DMS79 (cell line): ENCODE results near the gene FOS.

Experiments
- DNase-seq: peaks from one replicate; lab custom pipeline; 2025; lab: John Stamatoyannopoulos, UW

FOS gene

DNA sequence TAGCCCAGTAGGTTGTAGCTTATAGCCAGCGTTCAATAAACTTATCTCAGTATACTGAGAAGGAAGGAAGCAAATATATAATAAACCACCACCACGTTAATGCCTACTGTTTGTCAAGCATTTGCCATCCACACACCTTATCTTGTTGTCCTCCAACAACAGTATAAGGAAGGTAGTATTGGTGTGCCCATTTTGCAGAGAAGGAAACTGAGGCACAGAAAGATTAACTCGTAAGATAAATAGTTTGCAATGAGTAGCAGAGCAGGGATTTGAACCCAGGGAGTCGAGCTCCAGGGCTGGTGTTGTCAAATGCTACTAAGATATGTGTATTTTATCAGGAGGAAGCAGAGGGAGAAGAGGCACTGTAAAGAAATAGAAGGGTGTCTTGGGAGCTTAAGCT is 27.8 kb upstream of the FOS start:
- no peak for DNase-seq

DNA sequence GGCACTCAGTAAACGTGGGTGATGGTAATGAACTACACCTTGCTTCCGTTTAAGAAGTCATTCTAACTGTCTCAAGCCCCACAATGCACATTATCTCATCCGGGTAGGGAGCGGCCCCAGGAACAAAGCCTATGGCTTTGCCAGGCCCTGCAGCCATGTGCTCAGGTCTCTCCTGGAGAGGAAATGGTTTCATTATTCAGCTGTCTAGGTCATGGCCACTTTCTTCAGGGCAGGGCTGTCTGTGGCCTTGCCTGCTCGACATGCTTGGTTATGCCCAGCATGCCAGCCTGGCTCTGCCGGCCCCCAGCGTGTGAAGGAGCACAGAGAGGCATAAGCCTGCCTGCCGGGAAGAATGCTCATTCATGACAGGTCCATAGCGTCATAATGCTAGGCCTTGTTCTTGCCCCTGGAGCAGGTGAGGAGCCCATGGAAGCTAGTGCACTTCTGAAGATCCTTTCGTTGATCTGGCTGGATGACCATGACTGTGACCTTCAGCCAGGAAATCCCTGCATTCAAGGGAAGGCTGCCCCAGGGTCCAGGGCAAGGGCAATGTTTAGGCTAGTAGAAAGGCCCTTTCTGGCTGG is 26.3 kb upstream of the FOS start:
- DNase-seq, result no peak

DNA sequence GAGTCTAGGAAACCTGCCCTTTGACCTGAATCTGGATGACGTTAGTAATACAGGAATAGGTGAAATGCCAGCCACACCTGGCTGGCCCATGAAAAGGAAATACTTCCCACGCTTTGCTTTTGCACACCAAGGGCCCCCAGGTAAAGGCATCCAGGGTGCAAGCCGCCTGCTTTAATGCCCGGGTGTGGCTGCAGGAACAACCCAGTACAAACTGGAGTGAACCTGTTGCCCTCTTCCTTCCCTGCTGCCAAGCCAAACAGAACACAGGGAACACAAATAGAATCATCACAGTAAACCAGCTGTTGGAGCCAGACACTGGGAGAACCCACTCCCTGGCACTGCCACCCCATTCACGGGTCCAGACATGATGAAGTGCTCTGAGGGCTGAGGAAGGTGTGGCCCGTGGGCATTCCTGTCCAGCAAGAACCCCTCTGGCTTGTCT is 24.2 kb upstream of the FOS start:
- DNase-seq, result no peak

DNA sequence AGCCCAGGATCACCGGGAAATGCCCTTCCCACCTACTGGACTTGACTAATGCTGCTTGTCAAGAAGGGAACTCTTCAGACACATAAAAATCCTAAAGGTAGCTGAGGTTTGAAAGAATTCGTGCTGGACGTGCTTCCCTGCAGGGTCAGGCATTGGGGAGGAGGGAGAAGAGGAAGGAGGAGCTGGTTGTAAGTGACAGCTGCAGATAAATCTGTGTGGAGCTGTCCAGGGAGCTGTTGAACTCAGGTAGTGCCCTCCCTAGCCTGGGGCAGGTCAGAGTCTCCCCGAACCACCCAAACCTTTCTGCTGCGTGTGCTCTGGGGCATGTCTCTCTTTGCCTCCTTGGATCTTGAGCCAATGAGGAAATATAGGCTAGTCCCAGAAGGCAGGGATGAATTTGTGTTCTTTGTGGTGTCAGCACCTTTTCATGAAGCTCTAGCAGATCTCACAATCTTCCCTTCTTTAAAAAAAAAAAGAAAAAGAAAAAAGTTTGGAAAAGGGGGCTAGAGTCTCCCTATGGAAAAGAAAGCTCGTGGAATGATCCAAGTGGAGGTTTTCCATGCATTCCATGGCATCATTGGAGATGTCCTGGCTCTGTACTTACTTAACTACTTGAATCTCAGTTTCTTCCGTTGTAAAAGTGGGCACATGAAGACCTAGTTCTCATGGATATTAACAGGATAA is 23.6 kb upstream of the FOS start:
- no peak for DNase-seq

DNA sequence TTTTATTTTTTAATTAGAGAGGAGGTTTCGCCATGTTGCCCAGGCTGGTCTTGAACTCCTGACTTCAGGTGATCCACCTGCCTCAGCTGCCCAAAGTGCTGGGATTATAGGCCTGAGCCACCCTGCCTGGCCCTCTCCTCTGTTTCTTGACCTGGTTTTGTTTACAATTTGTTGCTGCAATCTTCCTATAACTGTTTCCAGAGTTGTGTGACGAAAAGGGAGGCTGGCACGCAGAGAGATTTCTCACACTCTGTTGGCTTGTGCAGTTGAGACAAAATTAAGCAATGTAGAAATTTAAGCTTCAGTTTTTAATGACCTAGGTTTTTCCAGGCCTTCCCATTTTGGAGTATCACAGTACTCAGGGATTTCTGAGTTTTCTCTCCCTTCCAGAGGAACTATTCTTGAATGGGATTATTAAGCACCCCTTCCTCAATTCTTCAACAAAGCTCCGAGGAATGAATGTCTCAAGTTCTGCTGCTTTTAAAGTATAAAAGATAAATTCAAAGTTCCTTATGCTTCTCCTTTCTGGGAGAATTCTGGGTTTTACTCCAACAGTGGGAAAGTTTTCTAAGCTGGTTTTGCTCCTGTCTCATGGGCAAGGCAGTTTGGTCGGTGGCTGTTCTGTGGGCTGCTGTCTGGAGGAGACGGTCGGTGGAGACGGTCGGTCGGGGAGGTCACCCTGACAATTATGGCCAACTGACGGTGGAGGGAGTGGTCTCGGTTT is 20.4 kb upstream of the FOS start:
- no peak for DNase-seq

DNA sequence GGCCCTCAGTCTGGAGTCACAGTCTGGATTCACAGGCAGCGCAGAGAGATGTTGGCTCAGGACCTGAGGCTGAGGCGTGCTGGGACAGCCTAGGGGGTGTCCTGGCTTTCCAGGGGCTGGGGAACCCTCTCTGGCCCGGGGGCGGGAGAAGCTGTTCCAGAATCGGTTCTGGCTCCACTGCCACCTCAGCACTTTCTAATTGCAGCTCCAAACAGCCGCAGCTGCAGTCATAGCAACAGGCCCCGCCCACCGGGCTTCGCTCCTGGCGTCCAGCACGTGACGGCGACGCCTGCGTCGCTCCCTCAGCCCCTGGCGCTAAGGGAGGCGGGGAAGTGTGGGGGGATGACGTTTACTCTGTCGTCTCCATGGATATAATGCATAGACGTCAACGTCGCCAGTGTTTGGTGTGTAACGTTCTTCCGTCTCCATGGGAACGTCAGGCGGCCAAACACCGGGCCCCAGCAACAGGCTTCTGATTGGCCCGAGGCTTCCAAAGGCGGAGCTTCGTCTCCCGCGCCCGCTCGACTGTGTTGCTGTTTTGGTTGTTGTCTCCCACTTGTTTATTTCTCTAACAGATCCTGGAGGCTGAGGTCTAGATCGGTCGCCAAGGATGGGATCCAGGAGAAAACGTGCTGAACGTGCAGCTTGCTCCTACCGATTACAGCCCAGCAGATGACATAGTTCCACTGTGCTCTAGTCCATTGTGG is 19.7 kb upstream of the FOS start:
- peak; percentile 100 for DNase-seq

DNA sequence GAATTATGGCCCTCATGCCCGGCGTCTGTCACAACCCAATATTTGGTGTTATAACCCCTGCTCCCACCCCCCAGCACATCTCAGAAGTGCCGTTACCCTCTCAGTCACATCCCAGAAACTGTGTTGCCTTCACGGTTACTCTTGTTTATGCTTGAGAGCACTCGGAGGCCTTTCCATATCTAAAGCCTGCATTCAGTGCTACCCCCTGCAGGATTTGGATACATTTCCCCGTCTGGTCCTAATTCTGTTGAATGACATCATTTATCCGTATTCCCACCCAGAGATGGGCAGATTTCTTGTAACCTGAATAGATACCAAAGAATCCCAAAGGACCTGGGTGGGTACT is 19.1 kb upstream of the FOS start:
- DNase-seq, result peak; percentile 59

DNA sequence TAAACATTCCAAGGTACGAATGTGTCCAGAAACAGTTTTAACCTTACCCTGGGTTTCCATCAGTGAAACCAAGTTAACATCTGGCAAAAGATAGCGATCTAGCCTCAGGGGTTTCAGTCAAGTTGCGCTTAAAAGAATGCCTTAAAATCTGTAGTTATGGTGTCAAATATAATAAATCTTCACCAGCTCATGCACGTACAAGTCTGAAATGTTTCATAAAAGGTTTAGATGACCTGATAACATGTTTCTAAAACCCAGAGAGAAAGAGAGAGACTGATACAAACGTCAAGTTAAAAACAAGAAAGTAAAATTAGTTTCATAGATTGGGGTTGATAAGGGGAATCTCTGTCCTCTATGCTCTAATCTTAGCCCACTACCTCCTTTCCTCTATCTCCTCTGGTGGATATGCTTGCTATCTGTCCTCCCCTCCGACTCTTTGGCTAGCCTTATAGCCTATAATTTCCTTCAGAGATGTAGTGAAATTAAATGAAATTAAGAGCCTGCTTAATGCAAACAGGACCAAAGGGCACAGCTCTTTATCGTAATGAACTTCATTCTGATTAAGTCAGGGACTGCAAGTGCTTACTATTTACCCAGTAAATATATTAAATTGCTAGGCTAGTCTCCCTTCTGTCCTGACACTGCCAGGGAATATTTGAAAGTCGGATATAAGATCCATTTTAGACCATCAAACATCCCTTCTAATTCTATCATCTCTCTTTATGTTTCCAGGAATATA is 18.4 kb upstream of the FOS start:
- DNase-seq, result no peak

DNA sequence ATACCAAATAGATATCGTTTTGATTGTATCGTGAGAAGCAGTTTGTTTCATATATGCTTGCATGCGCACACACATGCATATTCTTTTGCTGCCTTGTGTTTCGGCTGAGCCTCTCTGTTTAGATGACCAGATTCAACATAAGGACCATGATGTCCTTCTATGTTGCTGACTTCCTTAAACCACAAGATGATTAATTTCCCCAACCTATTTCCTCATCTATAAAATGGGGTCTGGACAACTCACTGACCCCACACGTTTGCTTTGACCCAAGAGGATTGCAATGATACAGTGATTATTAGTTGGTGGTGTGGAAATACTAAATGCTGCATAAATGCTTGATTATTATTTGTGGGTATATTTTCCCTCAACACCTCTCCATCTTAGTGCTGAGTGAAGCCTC is 16.8 kb upstream of the FOS start:
- no peak for DNase-seq

DNA sequence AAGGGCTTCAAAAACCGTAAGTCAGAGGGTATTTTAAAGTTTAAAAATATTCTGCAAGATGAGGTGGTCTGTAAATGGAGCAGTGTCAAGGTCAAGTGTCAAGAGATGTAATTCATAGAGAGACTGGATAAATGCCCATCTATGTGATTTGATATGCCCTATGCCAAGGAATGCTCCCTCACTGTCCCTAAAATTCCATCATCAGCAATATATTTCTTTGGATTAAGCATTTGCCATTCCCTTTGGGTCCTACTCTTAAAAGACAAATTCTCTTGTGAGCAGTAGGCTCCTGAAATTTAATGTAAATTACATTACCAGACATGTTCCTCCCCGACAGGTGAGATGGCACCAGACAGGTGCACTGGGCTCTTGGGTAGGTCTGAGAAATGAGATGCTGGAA is 16.0 kb upstream of the FOS start:
- no peak for DNase-seq

DNA sequence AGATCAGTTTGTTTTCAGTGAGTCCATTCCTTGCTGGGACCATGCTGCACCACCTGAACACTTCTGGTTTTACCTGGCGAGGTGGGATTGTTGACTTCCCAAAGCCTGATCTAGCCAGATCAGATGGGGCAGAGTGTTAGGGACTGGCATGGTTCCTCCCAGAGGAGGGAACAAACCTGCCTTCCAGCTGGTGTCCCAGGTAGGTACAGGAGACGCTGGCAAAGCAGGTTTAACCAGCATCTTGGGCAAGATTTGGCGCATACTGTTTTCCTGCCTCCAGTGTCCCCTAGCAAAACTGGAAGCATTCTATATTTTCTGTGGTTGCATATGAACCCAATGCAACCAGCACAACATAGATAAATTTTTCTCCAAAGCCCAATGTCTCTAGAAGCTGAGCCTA is 14.6 kb upstream of the FOS start:
- no peak for DNase-seq

DNA sequence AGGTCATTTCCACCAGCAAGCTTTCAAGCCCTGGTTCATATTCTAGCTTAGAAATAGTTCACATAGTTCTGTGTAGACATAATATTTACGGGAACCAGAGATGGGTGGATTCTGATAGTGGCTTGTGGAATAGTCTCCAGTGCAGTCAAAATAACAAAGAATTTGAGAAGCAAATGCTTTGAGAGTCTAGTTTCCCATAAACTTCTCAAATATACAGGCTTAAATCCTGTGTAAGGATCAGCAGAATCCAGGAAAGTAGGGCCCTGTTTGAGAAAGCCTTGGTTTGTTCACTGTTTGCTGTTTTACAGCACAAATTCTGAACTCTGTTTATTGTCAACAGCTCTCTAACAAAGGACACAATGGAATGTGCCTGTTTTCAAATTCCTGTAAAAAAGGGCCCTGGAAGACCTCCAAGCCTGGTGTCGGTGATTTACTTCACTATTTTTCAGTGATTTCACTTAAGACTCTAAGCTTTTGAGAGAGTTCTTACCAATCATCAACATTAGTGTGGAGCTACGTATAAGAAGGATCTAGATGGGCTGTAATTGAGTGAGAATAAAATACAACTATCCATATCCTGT is 11.4 kb upstream of the FOS start:
- no peak for DNase-seq

DNA sequence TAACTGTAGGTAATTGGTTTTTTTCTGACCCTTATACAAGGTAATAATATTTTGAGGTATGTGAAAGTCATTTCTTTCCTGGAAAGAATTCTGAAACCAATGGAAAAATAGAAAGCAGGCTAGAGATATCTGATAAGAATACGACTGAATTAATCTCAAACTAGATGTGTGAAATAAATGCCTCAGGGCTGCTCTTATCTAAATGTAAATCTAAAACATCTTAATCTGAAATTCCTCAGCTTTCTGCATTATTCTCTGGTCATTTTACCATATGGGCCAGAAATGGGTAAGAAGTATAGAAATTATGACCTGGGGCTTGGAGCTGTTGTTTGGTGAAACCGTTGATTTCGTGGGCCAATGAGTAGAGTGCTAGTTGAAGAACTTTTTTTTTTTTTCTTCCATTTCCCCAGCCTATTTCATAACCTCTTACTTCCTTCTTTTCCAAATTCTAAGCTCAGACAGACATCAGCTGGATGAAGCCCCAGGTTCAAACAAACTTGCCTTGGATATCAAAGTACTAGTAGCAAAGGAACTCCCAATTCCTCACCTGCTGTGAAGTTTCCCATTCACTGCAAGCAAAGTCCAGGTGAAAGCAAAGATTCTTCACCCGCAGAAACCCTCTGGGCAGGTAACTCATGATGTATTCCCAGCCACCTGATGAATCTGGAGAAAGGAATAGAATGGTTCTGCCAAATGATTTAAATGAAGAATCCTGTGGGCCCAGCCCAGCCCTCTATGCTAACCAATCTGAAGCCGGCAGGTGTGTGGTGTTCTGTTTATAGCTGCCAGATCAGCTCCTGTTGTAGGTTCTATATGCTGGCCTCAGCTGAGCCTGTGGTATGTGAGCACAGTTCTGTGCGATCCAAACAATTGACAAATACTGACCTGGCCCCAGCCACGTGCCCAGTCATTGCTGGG is 9.7 kb upstream of the FOS start:
- no peak for DNase-seq

DNA sequence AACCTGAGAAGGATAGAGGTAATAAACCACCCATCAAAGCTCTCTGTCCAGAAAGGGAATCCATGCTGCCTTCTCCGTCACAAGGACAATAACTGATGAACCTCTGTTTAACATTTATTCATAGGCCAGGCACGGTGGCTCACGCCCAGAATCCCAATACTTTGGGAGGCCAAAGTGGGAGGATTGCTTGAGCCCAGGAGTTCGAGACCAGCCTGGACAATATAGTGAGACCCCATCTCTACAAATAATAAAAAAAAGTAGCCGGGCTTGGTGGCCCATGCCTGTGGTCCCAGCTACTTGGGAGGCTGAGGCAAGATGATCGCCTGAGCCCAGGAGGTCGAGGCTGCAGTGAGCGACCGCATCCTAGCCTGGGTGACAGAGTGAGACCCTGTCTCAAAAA is 7.1 kb upstream of the FOS start:
- no peak for DNase-seq

DNA sequence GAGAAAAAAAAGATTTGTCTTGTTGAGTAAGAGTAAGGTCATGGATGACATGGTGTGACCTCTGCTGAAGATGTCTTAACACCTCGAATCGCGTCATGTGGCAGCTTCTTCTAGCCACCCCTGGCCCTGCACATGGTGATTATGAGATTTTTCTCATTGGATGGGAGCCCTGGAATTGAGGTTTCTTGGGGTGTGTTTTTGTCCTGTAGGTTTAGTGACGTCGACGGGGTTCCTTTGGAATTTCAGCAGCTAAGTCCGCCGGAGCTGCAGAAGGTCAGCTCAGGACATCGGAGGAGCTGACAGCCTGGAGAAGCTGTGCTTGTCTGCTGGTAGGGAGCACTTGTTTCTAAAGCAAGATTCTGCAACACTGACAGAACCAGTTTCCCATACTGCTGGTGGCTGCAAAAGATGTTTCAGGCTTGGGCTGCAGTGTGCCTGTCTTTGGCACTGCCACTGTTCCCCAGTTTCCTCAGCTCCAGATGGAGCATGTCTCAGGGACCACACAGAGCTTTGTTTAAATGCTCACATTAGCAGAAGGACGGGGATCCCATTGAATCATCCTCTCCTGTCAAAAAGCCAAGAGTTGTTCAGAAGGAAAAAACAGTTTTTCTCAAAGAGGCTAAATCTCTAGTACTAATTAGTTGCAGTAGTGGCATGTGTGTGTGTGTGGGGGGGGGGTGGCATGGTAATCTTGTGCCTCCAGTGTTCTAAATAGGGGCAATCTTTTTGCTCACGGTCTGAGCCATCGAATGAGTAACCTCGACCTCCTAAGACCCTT is 5.2 kb upstream of the FOS start:
- no peak for DNase-seq

DNA sequence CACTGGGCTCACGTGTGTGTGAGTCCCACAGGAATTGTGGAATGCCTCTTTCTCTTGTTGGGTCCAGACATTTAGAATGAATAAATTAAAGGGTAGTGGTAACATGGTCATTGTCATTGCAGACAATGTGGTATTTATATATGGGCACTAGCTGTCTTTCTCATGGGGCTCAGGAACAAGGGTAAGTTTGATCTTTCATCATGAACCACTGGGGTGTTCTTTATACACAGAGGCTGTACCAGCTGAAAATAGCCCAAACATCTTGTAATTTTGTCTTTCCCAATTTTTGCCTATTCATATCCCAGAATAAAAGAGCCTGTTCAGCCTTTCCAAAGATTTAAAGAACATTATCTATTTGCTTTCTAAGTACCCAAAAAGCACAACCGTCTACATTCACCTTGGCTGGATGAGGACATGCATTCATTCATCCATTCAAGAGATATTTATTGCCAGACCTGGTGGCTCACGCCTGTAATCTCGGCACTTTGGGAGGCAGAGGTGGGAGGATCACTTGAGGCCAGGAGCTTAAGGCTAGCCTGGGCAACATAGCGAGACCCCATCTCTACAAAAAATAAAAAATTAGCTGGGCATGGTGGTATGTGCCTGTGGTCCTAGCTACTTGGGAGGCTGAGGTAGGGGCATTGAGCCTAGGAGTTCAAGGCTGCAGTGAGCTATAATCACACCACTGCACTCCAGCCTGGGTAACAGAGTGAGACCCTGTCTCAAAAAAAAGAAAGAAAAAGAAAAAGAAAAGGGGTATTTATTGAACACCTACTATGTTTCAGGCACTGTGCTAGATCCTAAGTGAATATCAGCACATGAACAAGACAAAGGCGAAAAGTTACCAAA is 4.4 kb upstream of the FOS start:
- DNase-seq, result no peak

DNA sequence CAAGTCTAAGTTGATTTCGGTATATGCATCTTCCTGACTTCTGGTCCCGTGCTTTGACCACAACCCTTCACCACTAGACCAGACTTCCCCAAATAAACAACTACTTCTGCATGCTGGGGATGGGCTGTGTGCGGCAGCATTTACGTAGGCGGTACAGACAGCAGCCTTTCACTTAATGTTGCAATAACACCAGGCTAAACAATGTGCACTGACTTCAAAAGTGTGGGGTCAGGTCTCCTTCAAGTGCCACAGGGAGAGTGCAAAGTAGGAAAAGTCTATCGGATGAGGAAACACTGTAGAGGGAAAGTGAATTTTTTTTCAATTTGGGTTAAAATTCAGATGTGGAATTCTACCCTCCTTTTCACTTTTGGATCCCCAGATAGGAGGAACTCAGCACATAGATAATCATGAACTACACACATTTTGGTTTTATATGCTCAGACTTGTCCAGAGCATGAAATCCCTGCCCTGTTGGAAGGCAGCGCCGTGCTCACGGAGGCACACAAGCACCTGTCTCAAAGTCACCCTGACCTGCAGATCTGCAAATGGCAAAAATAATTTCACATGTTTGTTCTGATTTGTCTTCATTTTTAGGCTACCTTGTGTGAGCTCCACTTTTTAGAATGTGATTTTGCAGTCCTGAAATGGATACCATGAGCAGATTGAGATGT is 3.6 kb upstream of the FOS start:
- no peak for DNase-seq

DNA sequence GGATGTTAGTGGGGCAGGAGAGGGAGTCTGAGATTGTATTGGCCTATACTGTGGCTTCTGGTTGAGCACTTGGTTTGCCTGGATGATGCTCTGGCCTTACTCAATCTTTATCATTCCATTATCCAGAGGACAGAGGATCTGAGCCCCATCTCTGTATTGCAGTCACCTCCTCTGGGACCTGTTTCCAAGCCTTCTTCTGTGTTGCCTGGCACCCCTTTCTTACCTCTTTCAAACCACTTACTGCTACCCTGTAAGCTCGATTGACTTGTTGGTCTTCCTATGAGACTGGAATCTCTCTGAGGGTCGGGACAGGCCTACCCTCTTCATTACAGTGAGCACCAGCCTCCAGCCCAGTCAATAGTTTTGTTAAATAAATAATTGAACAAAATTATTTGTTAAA is 3.0 kb upstream of the FOS start:
- no peak for DNase-seq
